NCI-H2196 (cell line): Measurements from ENCODE around the gene ACADL.
A peak's percentile ranks its signal among the peaks of the same experiment; 100 is the strongest.
"Not testable (repeated sequence)": the region's sequence is repeated elsewhere in the genome, so short reads cannot be mapped to it uniquely, and the experiment has no call there.

Experiments
- DNase-seq: peaks from one replicate; lab custom pipeline; 2025; ENCODE audit not compliant: unreplicated experiment; lab: John Stamatoyannopoulos, UW

Gene ACADL

GRCh38 chr2:210203147-210203546 is 22.1 kb downstream of the ACADL start:
- DNase-seq, result peak; percentile 9

GRCh38 chr2:210199854-210200253 is 25.4 kb downstream of the ACADL start:
- no peak for DNase-seq

GRCh38 chr2:210199186-210199765 is 26.0 kb downstream of the ACADL start:
- DNase-seq, result peak; percentile 23

GRCh38 chr2:210198326-210198725 is 26.9 kb downstream of the ACADL start:
- no peak for DNase-seq

DNA sequence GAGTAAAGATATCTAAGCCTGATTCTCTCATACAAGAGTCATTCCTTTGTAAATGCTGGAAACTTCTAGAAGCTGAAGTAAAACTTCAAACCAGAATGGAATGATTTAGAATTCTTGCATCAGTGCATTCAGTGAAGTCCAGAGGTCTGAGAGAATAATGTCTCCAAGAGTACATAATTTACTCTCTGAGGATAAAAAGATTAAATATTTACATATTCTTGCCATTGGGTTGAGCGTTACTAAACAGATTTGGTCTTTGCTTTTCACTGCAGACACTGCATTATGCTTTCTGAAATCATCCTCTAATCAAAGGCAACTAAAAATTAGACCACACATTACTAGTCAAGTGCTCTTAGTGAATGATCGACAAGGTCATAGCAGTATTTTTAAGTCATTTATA is 27.5 kb downstream of the ACADL start:
- DNase-seq, result no peak

DNA sequence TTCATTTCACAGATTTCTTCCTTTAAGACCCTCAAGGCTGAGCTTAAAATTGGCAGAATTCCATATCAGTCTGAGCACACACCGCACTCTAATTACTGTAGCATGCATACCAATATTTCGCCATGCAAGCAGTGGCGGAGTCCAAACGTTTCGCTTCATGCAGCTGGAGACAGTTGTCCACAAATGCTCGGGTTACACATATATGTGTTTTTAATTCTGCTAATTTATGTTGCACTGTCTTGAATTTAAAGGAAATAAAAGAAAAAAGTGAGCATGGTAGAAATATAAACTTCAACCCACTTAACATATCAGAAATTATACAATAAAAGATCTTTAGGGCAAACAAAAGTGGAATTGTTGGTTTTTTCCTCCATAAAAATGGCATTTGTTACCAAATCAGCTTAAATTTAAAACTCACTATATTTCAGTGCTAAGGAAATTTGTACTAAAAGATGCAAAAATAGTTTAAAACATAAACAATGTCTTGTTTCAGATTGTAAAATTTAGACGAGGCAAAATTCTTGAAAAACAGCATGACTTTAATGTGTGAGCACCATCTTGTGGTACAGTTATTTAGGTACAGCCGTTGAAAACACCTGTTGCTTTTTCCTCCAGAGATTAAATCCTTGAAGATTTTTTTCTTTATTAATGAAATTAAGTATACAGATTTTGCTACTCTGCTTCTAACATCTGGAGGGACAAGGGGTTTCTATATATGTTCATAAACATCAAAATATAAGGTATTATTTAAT is 30.0 kb downstream of the ACADL start:
- DNase-seq, result peak; percentile 65

- no peak for DNase-seq
Observed at GRCh38 chr2:210190345-210190744, 34.9 kb downstream of the ACADL start.

DNA sequence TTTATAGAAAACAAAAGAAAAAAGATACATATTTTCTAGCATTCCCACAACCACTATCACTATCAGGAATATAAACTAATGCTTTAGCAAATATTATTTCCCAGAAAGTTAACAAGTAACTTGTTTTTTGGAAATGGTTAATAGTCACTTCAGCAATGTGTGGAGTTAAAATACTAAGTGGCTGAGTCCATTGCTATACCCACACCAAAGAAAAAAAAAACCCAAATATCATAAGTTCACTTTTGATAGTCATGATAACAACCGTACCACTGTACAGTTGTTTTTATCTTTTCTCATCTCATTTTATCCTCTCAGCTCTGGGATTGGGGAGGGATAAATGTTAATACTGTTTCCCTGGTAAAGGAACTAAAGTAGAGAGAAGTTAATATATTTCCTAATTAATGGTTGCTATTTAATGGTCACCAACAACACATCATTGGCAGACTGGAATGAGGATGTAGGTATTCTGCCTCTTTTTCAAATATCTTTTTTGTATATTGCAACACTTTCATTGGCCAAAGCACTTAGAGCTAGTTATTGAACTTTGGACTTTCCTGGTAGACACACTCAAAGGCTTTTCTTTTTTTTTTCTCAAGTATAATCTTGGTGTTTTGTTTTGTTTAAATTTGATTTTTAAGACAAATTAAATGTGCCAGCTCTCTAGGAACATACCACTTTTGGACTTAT is 35.7 kb downstream of the ACADL start:
- DNase-seq, result no peak

DNA sequence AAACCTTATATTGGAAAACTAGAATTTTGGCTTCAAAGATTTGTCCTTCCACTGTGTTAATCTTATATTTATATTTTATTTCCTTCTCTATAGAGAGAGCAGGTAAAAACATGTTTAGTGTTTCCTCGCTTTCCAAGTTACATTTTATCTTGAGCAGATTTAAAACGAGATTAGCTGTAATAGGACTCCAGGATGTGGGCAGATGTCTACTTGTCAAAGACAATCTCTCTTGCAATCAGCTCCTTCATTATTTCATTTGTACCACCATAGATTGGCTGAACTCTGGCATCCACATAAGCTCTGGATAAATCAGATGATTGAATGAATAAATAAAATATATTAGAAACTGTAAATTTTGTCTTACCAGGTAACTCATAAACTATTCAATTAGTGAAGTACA is 36.5 kb downstream of the ACADL start:
- peak; percentile 21 for DNase-seq

DNA sequence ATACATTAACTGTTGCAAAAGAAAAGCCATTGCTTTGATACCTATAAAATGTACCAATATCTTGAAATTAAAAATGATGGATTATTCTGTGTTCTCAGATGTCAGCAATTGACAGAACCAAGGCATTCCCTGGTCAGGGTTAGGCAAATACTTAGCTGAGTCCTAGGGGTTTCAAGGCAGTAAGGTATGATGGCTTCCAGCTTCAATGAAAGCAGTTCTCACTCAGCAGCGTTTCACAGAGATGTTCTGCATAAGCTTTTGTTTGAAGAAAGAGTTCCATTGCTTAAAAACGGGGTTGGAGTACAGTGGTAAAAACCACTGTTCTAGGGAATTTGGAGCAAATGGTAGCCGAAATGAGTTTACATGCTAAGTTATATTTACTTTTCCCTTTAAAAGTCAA is 37.1 kb downstream of the ACADL start:
- DNase-seq, result no peak

DNA sequence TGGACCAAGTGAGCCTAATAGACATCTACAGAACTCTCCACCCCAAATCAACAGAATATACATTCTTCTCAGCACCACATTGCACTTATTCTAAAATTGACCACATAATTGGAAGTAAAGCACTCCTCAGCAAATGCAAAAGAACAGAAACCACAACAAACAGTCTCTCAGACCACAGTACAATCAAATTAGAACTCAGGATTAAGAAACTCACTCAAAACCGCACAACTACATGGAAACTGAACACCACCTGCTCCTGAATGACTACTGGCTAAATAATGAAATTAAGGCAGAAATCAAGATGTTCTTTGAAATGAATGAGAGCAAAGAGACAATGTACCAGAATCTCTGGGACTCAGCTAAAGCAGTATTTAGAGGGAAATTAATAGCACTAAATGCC is 41.3 kb downstream of the ACADL start:
- not testable (repeated sequence) for DNase-seq

GRCh38 chr2:210181606-210182088 is 43.6 kb downstream of the ACADL start:
- DNase-seq, result not testable (repeated sequence)

GRCh38 chr2:210181033-210181605 is 44.1 kb downstream of the ACADL start:
- DNase-seq, result not testable (repeated sequence)

GRCh38 chr2:210180477-210180876 is 44.8 kb downstream of the ACADL start:
- DNase-seq, result no peak

GRCh38 chr2:210179351-210179990 is 45.8 kb downstream of the ACADL start:
- no peak for DNase-seq

- DNase-seq, result no peak
Observed at GRCh38 chr2:210177769-210178168, 47.5 kb downstream of the ACADL start.

- not testable (repeated sequence) for DNase-seq
Observed at GRCh38 chr2:210177115-210177514, 48.1 kb downstream of the ACADL start.

GRCh38 chr2:210174086-210174485 is 51.2 kb downstream of the ACADL start:
- no peak for DNase-seq

DNA sequence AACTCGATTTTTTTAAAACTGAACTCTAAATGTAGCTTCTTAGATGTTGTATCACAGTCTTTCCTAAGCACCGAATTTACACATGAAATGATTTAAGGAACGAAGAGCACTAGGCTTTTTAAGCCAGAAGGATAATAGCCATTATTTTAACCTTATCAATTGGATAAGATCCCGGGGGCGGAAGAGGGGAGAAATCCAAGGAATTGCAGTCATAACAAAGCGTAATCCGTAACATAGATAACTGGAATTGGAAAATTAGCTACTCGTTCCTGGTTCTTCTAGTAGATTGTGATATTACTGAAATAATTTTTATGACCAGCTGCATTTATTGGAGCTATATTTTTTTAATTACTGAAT is 53.0 kb downstream of the ACADL start:
- DNase-seq, result no peak

GRCh38 chr2:210171309-210172218 is 53.7 kb downstream of the ACADL start, which contains the start of gene KANSL1L:
Gene KANSL1L, minus strand, starts transcription at chr2:210171409. Its CDS starts 16,827 bp downstream, at chr2:210154582.
- peak; percentile 97 for DNase-seq
